NCI-H460 (cell line): ENCODE data around the gene SNX21. TPM values are rescaled to one million over a fixed set of nuclear protein-coding genes. Genes with fewer than 3 reads are reported as not detected.

ENCODE experiments used
- DNase-seq: peaks from one replicate; pipeline ENCODE4 v3.0.0-alpha.2; 2016; ENCODE audit warnings: low read depth; ENCODE audit errors: extremely low read depth
- total RNA-seq: library from RNA; depleted of rRNA; stranded (reverse); fragments of >200 nt; shearing (Covaris generic); gene quantifications from 2 replicates; pipeline ENCODE4 v1.2.3, GENCODE V29; 2014; rRNA removed

Gene SNX21
- total RNA-seq, 1 experiment from 2014 or later, result 13.3 TPM

DNA sequence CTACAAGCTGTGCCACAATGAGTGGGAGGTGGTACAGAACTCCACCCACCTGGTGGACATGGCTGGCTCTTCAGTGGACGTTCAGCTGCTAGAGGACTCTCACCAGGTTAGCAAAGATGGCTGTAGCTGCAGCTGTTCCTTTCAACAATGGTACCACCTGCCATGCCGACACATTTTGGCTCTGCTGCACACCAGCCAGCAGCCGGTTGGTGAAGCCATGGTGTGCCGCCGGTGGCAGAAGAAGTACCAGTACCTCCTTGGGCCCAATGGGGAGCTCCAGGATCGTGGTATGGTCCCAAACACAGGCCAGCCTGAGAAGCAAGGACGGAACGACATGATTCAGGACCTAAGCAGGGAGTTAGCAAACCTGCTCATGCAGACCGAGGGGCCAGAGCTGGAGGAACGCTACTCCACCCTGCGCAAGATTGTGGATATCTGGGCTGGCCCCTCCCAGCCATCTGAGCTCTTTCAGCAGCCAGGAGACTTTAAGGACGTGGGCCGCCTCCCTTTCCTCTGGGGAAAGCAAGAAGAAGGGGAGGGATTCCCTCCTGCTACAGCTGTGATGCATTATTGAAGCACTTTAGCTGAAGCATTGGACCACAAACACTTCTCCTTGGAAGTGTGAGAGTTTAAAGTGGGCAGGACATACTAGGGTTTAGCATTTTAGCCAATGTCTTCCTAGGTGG is 44.6 kb downstream of the SNX21 start:
- DNase-seq, result no peak

DNA sequence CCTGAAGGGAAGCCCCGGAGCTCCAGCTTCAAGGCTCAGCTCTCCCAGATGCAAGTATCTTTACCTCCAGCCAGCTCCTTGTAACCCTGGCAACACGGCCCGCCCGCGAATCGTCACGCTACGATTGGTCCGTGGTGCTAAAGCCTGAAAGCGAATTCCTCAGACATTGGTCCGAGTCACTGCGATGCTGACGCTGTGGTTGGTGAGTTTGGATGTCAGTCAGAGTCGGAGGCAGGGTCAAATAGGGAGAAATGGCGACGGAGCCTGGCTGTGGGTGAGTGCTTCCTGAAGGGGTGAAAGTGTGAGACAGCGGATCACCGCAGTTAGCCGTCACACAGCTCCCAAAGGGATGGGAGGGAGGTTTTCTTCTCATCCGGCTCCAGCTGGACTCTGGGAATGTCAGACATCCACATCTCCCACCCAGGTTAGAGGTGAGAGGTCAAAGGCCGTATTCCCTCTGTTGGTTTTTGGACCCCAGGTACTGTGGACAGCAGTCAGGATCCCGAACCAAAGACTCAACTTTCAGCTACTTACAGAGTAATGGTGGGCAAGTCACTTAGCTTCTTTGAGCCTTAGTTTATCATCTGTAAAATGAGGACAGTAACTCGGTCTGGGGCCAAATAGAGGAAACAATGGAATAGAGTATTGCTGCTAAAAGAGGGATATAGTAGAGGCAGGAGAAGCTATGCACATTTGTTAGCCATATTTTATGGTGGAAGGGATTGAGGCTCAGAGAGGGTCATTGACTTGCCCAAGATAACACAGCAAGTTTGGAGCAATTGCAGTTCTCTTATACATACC is 47.6 kb downstream of the SNX21 start, which contains the start of gene ZSWIM1:
ZSWIM1 (plus strand) TSS at position 240 of the 801 bp plus-strand sequence. CDS start 1,366 bp downstream, outside the sequence.
- peak; percentile 100 for DNase-seq

- DNase-seq, result no peak
Measured at GRCh38 chr20:45882469-45883099, 49.0 kb downstream of the SNX21 start.

GRCh38 chr20:45883100-45883469 is 49.5 kb downstream of the SNX21 start:
- DNase-seq, result no peak

- no peak for DNase-seq
Measured at GRCh38 chr20:45886590-45887345, 53.2 kb downstream of the SNX21 start.

GRCh38 chr20:45887346-45887715 is 53.7 kb downstream of the SNX21 start, which contains the start of gene SPATA25:
Gene SPATA25 (minus strand): TSS chr20:45887622. CDS start chr20:45887590, 32 bp downstream.
- DNase-seq, result no peak

GRCh38 chr20:45888681-45889080 is 55.1 kb downstream of the SNX21 start:
- DNase-seq, result no peak

GRCh38 chr20:45890077-45890984 is 56.7 kb downstream of the SNX21 start:
- no peak for DNase-seq

DNA sequence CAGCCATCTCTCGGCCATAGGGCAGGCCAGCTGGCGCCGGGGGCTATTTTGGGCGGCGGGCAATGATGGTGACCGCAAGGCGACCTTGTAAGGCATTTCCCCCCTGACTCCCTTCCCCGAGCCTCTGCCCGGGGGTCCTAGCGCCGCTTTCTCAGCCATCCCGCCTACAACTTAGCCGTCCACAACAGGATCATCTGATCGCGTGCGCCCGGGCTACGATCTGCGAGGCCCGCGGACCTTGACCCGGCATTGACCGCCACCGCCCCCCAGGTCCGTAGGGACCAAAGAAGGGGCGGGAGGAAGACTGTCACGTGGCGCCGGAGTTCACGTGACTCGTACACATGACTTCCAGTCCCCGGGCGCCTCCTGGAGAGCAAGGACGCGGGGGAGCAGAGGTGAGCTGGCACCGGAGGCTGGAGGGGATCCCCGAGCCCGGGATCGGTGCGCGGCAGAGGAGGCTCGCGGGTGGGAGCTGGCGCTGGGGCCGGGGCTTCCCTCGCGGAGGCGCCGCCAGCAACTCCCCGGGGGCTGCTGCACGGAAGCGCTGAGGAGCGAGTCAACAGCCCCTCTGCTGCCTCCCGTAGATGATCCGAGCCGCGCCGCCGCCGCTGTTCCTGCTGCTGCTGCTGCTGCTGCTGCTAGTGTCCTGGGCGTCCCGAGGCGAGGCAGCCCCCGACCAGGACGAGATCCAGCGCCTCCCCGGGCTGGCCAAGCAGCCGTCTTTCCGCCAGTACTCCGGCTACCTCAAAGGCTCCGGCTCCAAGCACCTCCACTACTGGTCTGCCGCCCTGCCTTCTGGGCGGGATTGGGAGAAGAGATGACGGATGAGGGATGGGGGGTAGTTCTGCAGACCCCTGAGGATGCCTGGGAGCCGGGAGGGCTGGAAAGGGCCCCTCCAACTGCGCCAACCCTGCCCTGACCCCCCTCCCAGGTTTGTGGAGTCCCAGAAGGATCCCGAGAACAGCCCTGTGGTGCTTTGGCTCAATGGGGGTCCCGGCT is 57.7 kb downstream of the SNX21 start, which contains the start of the genes CTSA and NEURL2:
CTSA (plus strand) TSS at position 351 of the 999 bp plus-strand sequence; CDS start at position 585, 234 bp downstream.
NEURL2 (minus strand) TSS at position 224 of the 999 bp plus-strand sequence; CDS start at position 7, 217 bp downstream.
- DNase-seq, result peak; percentile 84

GRCh38 chr20:45892049-45892825 is 58.6 kb downstream of the SNX21 start:
- peak; percentile 38 for DNase-seq

Other genes with a start within 250 kb of the SNX21 start
- not detected in 2 replicates for gene WFDC10A, start 204.1 kb upstream of the SNX21 start, total RNA-seq
- not detected in 2 replicates for gene WFDC9, start 202.5 kb upstream of the SNX21 start, total RNA-seq
- gene WFDC11, start 163.6 kb upstream of the SNX21 start, total RNA-seq, result not detected in 2 replicates
- not detected in 2 replicates for gene WFDC13, start 131.8 kb upstream of the SNX21 start, total RNA-seq
- not detected in 2 replicates for gene WFDC10B, start 128.8 kb upstream of the SNX21 start, total RNA-seq
- not detected in 2 replicates for gene SPINT4, start 111.5 kb upstream of the SNX21 start, total RNA-seq
- 0.40 and 0.58 TPM in 2 replicates for gene WFDC3, start 41.9 kb upstream of the SNX21 start, total RNA-seq
- gene DNTTIP1, start 41.8 kb upstream of the SNX21 start, total RNA-seq, result 29.3 and 35.0 TPM in 2 replicates
- gene UBE2C, start 21.2 kb upstream of the SNX21 start, total RNA-seq, result 179 and 182 TPM in 2 replicates
- gene TNNC2, start 6.5 kb upstream of the SNX21 start, total RNA-seq, result 0.15 TPM in 1 of 2 replicates, not detected in the other
- gene ACOT8, start 23.6 kb downstream of the SNX21 start, total RNA-seq, result 21.1 and 21.6 TPM in 2 replicates
- gene ZSWIM3, start 23.8 kb downstream of the SNX21 start, total RNA-seq, result 1.6 TPM in 2 replicates
- 11.2 and 11.4 TPM in 2 replicates for gene ZSWIM1, start 47.4 kb downstream of the SNX21 start, total RNA-seq
- 0.75 TPM in 1 of 2 replicates, not detected in the other for gene SPATA25, start 53.8 kb downstream of the SNX21 start, total RNA-seq
- gene NEURL2, start 57.4 kb downstream of the SNX21 start, total RNA-seq, result 1.4 and 1.5 TPM in 2 replicates
- gene CTSA, start 57.5 kb downstream of the SNX21 start, total RNA-seq, result 80.3 and 81.6 TPM in 2 replicates
- 116 and 122 TPM in 2 replicates for gene PLTP, start 78.4 kb downstream of the SNX21 start, total RNA-seq
- 10.7 and 13.2 TPM in 2 replicates for gene PCIF1, start 100.9 kb downstream of the SNX21 start, total RNA-seq
- 13.8 and 16.3 TPM in 2 replicates for gene ZNF335, start 138.4 kb downstream of the SNX21 start, total RNA-seq
- gene MMP9, start 175.1 kb downstream of the SNX21 start, total RNA-seq, result not detected in 2 replicates
- not detected in 2 replicates for gene SLC12A5, start 195.4 kb downstream of the SNX21 start, total RNA-seq